ENCODE measurements around the gene BANK1. TPM values are rescaled to one million over a fixed set of nuclear protein-coding genes. Genes with fewer than 3 reads are reported as not detected.

Gene BANK1
- total RNA-seq, 1 experiment from 2014 or later, result 3.3 TPM

GRCh38 chr4:101780284-101780683 is 10.2 kb upstream of the BANK1 start:
- ChIA-PET CTCF (no interaction called here), POLR2A (no interaction called here)
- intact Hi-C loops (cut with micrococcal nuclease; ENCODE audit: unreplicated experiment), result no loop called here
- no peaks in the 10 kb centered on the region for H3K4me1 ChIP-seq (ENCODE audit: control insufficient read depth, insufficient read depth, low read length)
- no peak overlapping the region for H3K4me3 ChIP-seq (ENCODE audit: low read depth in 2 of 2, low read length in 2 of 2)
- TF ChIP-seq POLR2AphosphoS5 (IDR thresholded peaks at IDR 0.05; ENCODE audit: low read depth, low read length) (no peak), CTCF (IDR thresholded peaks at IDR 0.05) (no peak), REST (IDR thresholded peaks at IDR 0.05; ENCODE audit: insufficient read depth in 1 of 2, low read depth in 2 of 2, low read length in 1 of 2) (no peak), TCF7L2 (IDR thresholded peaks at IDR 0.05; ENCODE audit: low read depth, low read length) (no peak), SIN3A (IDR thresholded peaks at IDR 0.05; ENCODE audit: borderline replicate concordance, insufficient read depth, low read depth, low read length) (no peak)
- H3K9me3 ChIP-seq (ENCODE audit: control insufficient read depth, insufficient read depth, low read depth, low read length), result no peaks in the 10 kb centered on the region
- no peaks in the 10 kb centered on the region for H3K36me3 ChIP-seq (ENCODE audit: control insufficient read depth, insufficient read depth, low read length)
- no peaks in the 10 kb centered on the region for H3K27me3 ChIP-seq (ENCODE audit: control insufficient read depth, insufficient read depth, low read length)
- no peak for ATAC-seq
- BruUV-seq (replicated peaks), result no TSS peak
- DNase-seq (ENCODE audit: low read depth, low spot score), result no peak
- in situ Hi-C loops (cut with HindIII; ENCODE audit: low pct_unique_long_range_greater_than_20kb, low sequenced_read_pairs), result no loop called here
- H3K27ac ChIP-seq (ENCODE audit: low read length), result no peak overlapping the region

GRCh38 chr4:101782546-101782945 is 8.0 kb upstream of the BANK1 start:
- in situ Hi-C loops (cut with HindIII; ENCODE audit: low pct_unique_long_range_greater_than_20kb, low sequenced_read_pairs), result no loop called here
- Histone ChIP-seq H3K9me3 (ENCODE audit: control insufficient read depth, insufficient read depth, low read depth, low read length) (no peaks in the 10 kb centered on the region), H3K4me1 (ENCODE audit: control insufficient read depth, insufficient read depth, low read length) (no peaks in the 10 kb centered on the region), H3K27ac (ENCODE audit: low read length) (no peak overlapping the region), H3K27me3 (ENCODE audit: control insufficient read depth, insufficient read depth, low read length) (no peaks in the 10 kb centered on the region), H3K4me3 (ENCODE audit: low read depth in 2 of 2, low read length in 2 of 2) (no peak overlapping the region), H3K36me3 (ENCODE audit: control insufficient read depth, insufficient read depth, low read length) (no peaks in the 10 kb centered on the region)
- ChIA-PET CTCF (no interaction called here), POLR2A (no interaction called here)
- no peak for ATAC-seq
- BruUV-seq (replicated peaks), result no TSS peak
- TF ChIP-seq TCF7L2 (IDR thresholded peaks at IDR 0.05; ENCODE audit: low read depth, low read length), result no peak
- no peak for TF ChIP-seq REST (IDR thresholded peaks at IDR 0.05; ENCODE audit: insufficient read depth in 1 of 2, low read depth in 2 of 2, low read length in 1 of 2)
- no peak for TF ChIP-seq CTCF (IDR thresholded peaks at IDR 0.05)
- TF ChIP-seq POLR2AphosphoS5 (IDR thresholded peaks at IDR 0.05; ENCODE audit: low read depth, low read length), result no peak
- no peak for TF ChIP-seq SIN3A (IDR thresholded peaks at IDR 0.05; ENCODE audit: borderline replicate concordance, insufficient read depth, low read depth, low read length)
- intact Hi-C loops (cut with micrococcal nuclease; ENCODE audit: unreplicated experiment), result no loop called here
- no peak for DNase-seq (ENCODE audit: low read depth, low spot score)

Measured in Panc1 (cell line).